Neural cell (in vitro differentiated cells): ENCODE results near the gene GDPD5. TPM values are rescaled to one million over a fixed set of nuclear protein-coding genes. Genes with fewer than 3 reads are reported as not detected.

ENCODE experiments used
- H2AFZ ChIP-seq: fragments of 200-600, 300-800 bp; sonication (generic), shearing (Covaris generic); 2 replicates; pipeline ENCODE4 v1.6.0; 2014; ENCODE audit warnings: low read depth, mild to moderate bottlenecking, antibody characterized with exemption, low read length, moderate library complexity
- H3F3A ChIP-seq: fragments of 200-600 bp; shearing (Covaris generic); 2 replicates; pipeline ENCODE4 v1.6.1; 2016; ENCODE audit warnings: mild to moderate bottlenecking, moderate library complexity, mixed read lengths, antibody characterized with exemption, low read length; ENCODE audit not compliant: insufficient read depth, poor library complexity, severe bottlenecking
- H3K27ac ChIP-seq: fragments of 200-600, 300-800 bp; sonication (generic), shearing (Covaris generic); 2 replicates; pipeline ENCODE4 v1.5.1; 2014; ENCODE audit warnings: mild to moderate bottlenecking, low read length, moderate library complexity
- H3K27me3 ChIP-seq: fragments of 300-800, 200-600 bp; sonication (generic), shearing (Covaris generic); 2 replicates; pipeline ENCODE4 v1.6.0; 2014; ENCODE audit warnings: mild to moderate bottlenecking, low read depth, low read length, moderate library complexity; ENCODE audit not compliant: insufficient read depth
- H3K36me3 ChIP-seq: fragments of 300-800, 200-600 bp; sonication (generic), shearing (Covaris generic); 2 replicates; pipeline ENCODE4 v1.5.1; 2014; ENCODE audit warnings: mild to moderate bottlenecking, antibody characterized with exemption, low read length, moderate library complexity; ENCODE audit not compliant: insufficient read depth
- H3K4me2 ChIP-seq: fragments of 300-800, 200-600 bp; sonication (generic), shearing (Covaris generic); 2 replicates; pipeline ENCODE4 v1.6.0; 2014; ENCODE audit warnings: mild to moderate bottlenecking, low read length
- H3K4me3 ChIP-seq: fragments of 300-800, 200-600 bp; sonication (generic), shearing (Covaris generic); 2 replicates; pipeline ENCODE4 v1.5.1; 2014; ENCODE audit warnings: mild to moderate bottlenecking, low read length, moderate library complexity
- H3K79me2 ChIP-seq: fragments of 200-600 bp; shearing (Covaris generic); replicated peaks from 2 replicates; pipeline ENCODE4 v1.6.0; 2014; ENCODE audit warnings: mild to moderate bottlenecking, low read length, moderate library complexity; ENCODE audit not compliant: insufficient read depth
- H3K9ac ChIP-seq: fragments of 300-800, 200-600 bp; sonication (generic), shearing (Covaris generic); 2 replicates; pipeline ENCODE4 v1.6.1; 2016; ENCODE audit warnings: mild to moderate bottlenecking, low read length, mixed read lengths
- H3K9me2 ChIP-seq: fragments of 200-600 bp; shearing (Covaris generic); 2 replicates; pipeline ENCODE4 v1.6.1; 2016; ENCODE audit warnings: mild to moderate bottlenecking, low read length, mixed read lengths; ENCODE audit not compliant: insufficient read depth
- H3K9me3 ChIP-seq: fragments of 200-600, 300-800 bp; sonication (generic), shearing (Covaris generic); 2 replicates; pipeline ENCODE4 v1.6.1; 2016; ENCODE audit warnings: mild to moderate bottlenecking, mixed run types, low read length, moderate library complexity, mixed read lengths
- H4K20me1 ChIP-seq: fragments of 200-600 bp; shearing (Covaris generic); 2 replicates; pipeline ENCODE4 v1.6.1; 2016; ENCODE audit warnings: mild to moderate bottlenecking, mixed run types; ENCODE audit not compliant: insufficient read depth
- CTCF ChIP-seq: fragments of 450-650 bp; IDR thresholded peaks from 2 replicates; pipeline ENCODE4 v1.5.1; 2014; ENCODE audit warnings: antibody characterized with exemption, mild to moderate bottlenecking, moderate library complexity; ENCODE audit not compliant: poor library complexity, severe bottlenecking
- EP300 ChIP-seq: fragments of 450-650 bp; conservative IDR thresholded peaks from 2 replicates; pipeline ENCODE4 v1.6.1; 2014; ENCODE audit warnings: antibody characterized with exemption, mild to moderate bottlenecking, moderate library complexity; ENCODE audit not compliant: poor library complexity, severe bottlenecking
- EZH2 ChIP-seq: fragments of 200-600, 300-800 bp; shearing (Covaris generic), sonication (generic); IDR thresholded peaks from 2 replicates; pipeline ENCODE4 v1.6.1; 2014; ENCODE audit warnings: antibody characterized with exemption, low read length, borderline replicate concordance, mild to moderate bottlenecking; ENCODE audit not compliant: insufficient read depth, poor library complexity, severe bottlenecking
- MXI1 ChIP-seq: fragments of 450-650 bp; conservative IDR thresholded peaks from 2 replicates; pipeline ENCODE4 v1.6.1; 2014; ENCODE audit warnings: antibody characterized with exemption, mild to moderate bottlenecking; ENCODE audit not compliant: poor library complexity, severe bottlenecking
- POLR2AphosphoS5 ChIP-seq: IDR thresholded peaks from 2 replicates; pipeline ENCODE4 v1.6.1; 2012
- RAD21 ChIP-seq: fragments of 450-650 bp; conservative IDR thresholded peaks from 2 replicates; pipeline ENCODE4 v1.6.1; 2014; ENCODE audit warnings: antibody characterized with exemption, mild to moderate bottlenecking, moderate library complexity
- REST ChIP-seq: IDR thresholded peaks from 2 replicates; pipeline ENCODE4 v1.6.1; 2012; ENCODE audit warnings: borderline replicate concordance
- SMC3 ChIP-seq: fragments of 450-650 bp; conservative IDR thresholded peaks from 2 replicates; pipeline ENCODE4 v1.6.1; 2014; ENCODE audit warnings: antibody characterized with exemption, mild to moderate bottlenecking, moderate library complexity; ENCODE audit not compliant: poor library complexity
- TAF1 ChIP-seq: IDR thresholded peaks from 2 replicates; pipeline ENCODE4 v1.6.1; 2012; ENCODE audit warnings: low read depth
- polyA plus RNA-seq: library from polyadenylated mRNA; depleted of rRNA; stranded (reverse); fragments of >200 nt; gene quantifications from 2 replicates; pipeline ENCODE4 v1.2.3, GENCODE V29; 2014

GDPD5 gene
- polyA plus RNA-seq, 1 donor from 2014 or later: 19.2 TPM

- H3F3A ChIP-seq: no peaks in the 10 kb centered on the region
- H3K79me2 ChIP-seq: no peaks in the 10 kb centered on the region
- no peak overlapping the region for H3K9ac ChIP-seq
- no peaks in the 10 kb centered on the region for H3K36me3 ChIP-seq
- no peaks in the 10 kb centered on the region for H3K27me3 ChIP-seq
- no peak overlapping the region for H2AFZ ChIP-seq
- no peaks in the 10 kb centered on the region for H3K9me3 ChIP-seq
- TF ChIP-seq MXI1 (no peak), RAD21 (no peak)
- H3K4me3 ChIP-seq: no peak overlapping the region
- no peak overlapping the region for H3K27ac ChIP-seq
- H3K4me2 ChIP-seq: no peak overlapping the region
- no peaks in the 10 kb centered on the region for H3K9me2 ChIP-seq
- no peaks in the 10 kb centered on the region for H4K20me1 ChIP-seq
Measured at GRCh38 chr11:75558939-75559843, 33.5 kb upstream of the GDPD5 start.

GRCh38 chr11:75557666-75558494 is 32.1 kb upstream of the GDPD5 start:
- Histone ChIP-seq H3F3A (no peaks in the 10 kb centered on the region), H3K9me3 (no peaks in the 10 kb centered on the region), H3K4me3 (no peak overlapping the region), H3K79me2 (no peaks in the 10 kb centered on the region), H3K9me2 (no peaks in the 10 kb centered on the region), H3K27ac (no peak overlapping the region), H4K20me1 (no peaks in the 10 kb centered on the region), H2AFZ (no peak overlapping the region), H3K27me3 (no peaks in the 10 kb centered on the region), H3K36me3 (no peaks in the 10 kb centered on the region), H3K4me2 (no peak overlapping the region), H3K9ac (no peak overlapping the region)
- no peak for TF ChIP-seq RAD21
- no peak for TF ChIP-seq MXI1
- TF ChIP-seq SMC3: no peak
- TF ChIP-seq POLR2AphosphoS5: no peak

GRCh38 chr11:75556275-75556674 is 30.5 kb upstream of the GDPD5 start:
- Histone ChIP-seq H3K27me3 (no peaks in the 10 kb centered on the region), H3K27ac (no peak overlapping the region), H3F3A (no peaks in the 10 kb centered on the region), H4K20me1 (no peaks in the 10 kb centered on the region), H3K9me3 (no peaks in the 10 kb centered on the region), H2AFZ (no peak overlapping the region), H3K4me3 (no peak overlapping the region), H3K4me2 (no peak overlapping the region), H3K9ac (no peak overlapping the region), H3K79me2 (no peaks in the 10 kb centered on the region), H3K36me3 (no peaks in the 10 kb centered on the region), H3K9me2 (no peaks in the 10 kb centered on the region)
- TF ChIP-seq REST (no peak), SMC3 (no peak), POLR2AphosphoS5 (no peak), TAF1 (no peak), EP300 (no peak), RAD21 (no peak), CTCF (no peak), EZH2 (no peak), MXI1 (no peak)
